ENCODE results near the gene ST14.
"Not testable (repeated sequence)": the region's sequence is repeated elsewhere in the genome, so short reads cannot be mapped to it uniquely, and the experiment has no call there.

The ST14 gene

DNA sequence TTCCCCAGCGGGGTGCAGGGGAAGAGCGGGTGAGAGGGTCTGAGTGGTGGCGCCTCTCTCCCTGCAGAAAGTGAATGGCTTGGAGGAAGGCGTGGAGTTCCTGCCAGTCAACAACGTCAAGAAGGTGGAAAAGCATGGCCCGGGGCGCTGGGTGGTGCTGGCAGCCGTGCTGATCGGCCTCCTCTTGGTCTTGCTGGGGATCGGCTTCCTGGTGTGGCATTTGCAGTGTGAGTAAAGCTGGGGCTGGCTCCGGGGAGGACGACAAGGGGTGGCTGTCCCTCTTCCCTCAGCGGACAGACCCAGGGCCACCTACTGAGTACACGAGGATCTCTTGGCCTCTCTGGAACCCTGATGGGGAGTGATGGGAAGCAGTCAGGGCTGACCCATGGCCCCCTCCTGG lies 28.5 kb downstream of the ST14 start:
- DNase-seq (ENCODE audit: low read depth in 1 of 2, low spot score in 1 of 2) = no peak

GRCh38 chr11:130188585-130189347 lies 29.2 kb downstream of the ST14 start:
- no peak for DNase-seq (ENCODE audit: low read depth in 1 of 2, low spot score in 1 of 2)

DNA sequence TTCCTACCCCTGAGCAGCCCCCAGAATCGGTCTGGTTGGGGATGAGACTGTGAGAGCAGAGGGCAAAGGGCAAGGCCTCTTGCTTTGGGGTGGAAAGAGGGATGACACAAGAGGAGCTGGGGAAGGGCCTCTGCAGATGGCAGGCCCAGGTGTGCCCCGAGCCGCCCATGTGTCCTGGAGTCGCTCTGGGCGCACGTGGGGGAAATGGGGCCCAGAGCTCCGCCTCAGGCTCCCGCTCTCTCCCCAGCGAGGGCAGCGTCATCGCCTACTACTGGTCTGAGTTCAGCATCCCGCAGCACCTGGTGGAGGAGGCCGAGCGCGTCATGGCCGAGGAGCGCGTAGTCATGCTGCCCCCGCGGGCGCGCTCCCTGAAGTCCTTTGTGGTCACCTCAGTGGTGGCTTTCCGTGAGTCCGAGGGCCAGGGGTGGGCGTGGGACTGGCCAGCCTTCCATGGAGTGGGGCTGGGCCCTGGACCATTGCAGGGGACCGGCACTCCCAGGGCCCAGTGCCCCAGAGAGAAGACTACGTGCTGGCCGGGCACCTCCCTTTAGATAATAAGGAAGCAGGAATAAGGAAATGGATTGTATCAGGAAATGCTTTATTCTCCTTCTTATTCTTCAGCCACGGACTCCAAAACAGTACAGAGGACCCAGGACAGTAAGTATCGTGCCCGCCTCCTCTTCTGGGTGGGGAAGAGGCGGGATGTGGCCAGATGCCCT lies 30.1 kb downstream of the ST14 start:
- DNase-seq (ENCODE audit: low read depth in 1 of 2, low spot score in 1 of 2) = no peak

GRCh38 chr11:130190371-130190881 lies 30.8 kb downstream of the ST14 start:
- no peak for DNase-seq (ENCODE audit: low read depth in 1 of 2, low spot score in 1 of 2)

DNA sequence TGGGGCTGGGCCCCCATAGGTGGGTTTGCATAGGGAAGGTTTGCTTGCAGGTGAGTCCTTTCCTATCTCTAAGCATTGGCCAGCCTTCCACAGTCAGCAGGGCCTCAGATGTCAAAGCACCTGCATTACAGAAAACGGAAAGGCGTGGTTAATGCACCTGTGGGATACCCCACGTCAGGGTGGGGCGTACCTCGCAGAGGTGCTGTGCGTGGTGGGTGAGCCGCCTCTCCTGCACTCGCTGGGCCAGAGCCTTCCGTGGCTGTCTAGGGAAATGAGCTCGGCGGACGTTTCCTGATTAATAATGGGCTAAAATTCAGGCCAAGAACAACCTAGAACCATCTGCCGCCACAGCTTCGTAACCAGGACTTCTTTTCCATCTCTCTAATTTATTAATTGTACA lies 32.3 kb downstream of the ST14 start:
- DNase-seq (ENCODE audit: low read depth in 1 of 2, low spot score in 1 of 2) = no peak

DNA sequence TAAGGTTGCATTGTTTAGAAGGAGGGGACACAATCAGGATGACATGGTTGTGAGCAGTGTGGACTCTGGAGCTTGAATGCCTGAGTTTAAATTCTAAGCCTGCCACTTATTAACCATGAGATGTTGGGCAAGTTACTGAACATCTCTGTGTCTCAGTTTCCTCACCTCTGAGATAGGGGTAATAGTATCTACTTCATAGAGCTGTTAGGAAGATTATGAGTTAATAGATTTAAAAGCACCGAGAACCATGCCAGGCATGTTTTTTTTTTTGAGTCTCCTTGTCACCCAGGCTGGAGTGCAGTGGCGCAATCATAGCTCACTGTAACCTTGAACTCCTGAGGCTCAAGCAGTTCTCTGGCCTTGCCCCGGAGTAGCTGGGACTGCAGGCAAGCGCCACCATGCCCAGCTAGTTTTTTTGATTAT lies 33.3 kb downstream of the ST14 start:
- no peak for DNase-seq (ENCODE audit: low read depth in 1 of 2, low spot score in 1 of 2)

DNA sequence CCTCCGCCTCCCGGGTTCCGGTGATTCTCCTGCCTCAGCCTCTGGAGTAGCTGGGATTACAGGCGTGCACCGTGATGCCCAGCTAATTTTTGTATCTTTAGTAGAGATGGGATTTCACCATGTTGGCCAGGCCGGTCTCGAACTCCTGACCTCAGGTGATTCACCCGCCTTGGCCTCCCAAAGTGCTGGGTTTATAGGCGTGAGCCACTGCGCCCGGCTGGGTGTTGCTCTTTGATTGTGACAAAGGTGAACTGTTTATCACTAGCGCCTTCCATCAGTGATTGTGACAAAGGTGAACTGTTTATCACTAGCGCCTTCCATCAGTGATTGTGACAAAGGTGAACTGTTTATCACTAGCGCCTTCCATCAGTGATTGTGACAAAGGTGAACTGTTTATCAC lies 34.0 kb downstream of the ST14 start:
- not testable (repeated sequence) for DNase-seq (ENCODE audit: low read depth in 1 of 2, low spot score in 1 of 2)

DNA sequence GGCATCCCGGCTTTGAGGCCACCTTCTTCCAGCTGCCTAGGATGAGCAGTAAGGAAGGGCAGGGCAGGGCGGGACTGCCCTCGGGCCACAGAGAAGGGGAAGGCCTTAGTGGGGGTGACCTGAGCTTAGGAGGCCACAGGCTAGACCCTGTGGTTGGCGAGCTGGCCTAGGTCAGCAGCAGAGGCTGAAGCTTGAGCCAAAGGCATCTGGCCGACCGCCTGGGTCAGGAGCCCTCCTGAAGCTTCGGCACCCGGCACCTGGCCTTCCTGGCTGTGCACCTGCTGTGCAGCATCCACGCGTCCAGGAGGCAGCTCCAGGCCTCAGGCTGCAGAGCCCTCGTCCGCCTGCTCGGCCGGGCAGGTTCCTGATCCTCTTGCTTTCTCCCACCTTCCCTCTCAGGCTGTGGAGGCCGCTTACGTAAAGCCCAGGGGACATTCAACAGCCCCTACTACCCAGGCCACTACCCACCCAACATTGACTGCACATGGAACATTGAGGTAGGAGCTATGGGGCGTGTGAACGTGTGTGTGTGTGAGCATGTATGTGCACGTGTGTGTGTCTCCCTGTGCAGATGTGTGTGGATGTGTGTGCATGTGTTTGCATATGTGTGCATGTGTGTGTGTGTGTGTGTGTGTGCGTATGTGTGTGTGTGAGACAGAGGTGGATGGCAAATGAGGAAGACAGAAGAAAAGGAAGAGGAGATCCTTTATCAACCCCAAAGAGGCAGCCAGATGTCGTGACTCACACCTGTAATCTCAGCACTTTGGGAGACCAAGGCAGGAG lies 34.9 kb downstream of the ST14 start:
- no peak for DNase-seq (ENCODE audit: low read depth in 1 of 2, low spot score in 1 of 2)

DNA sequence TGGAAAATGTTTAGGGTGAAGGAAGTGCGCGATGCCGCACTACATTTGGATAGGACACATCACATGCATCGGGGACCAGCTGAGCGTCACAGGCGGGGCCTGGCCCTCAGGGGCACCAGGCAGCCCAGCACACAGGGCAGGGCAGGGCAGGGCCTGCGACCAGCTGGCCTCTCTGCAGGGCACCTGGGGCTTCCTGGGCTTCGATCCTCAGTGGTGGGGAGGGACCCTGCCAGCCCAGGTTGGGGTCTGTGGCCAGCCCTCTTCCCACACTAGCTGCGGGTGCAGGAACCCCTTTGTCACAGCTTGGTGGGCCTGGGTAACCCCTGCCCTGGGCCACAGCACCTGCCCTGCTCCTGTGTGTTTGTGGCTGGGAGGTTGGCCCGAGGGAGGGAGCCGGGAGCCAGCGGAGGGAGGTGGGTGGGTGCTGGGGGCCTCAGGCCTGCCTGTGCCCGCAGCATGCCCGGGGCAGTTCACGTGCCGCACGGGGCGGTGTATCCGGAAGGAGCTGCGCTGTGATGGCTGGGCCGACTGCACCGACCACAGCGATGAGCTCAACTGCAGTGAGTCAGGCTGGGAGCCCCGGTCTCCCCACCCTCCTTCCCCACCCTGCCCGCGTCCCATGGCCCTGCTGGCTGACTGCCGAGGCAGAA lies 37.9 kb downstream of the ST14 start:
- DNase-seq (ENCODE audit: low read depth in 1 of 2, low spot score in 1 of 2) = no peak

GRCh38 chr11:130198292-130198691 lies 38.7 kb downstream of the ST14 start:
- no peak for DNase-seq (ENCODE audit: low read depth in 1 of 2, low spot score in 1 of 2)

DNA sequence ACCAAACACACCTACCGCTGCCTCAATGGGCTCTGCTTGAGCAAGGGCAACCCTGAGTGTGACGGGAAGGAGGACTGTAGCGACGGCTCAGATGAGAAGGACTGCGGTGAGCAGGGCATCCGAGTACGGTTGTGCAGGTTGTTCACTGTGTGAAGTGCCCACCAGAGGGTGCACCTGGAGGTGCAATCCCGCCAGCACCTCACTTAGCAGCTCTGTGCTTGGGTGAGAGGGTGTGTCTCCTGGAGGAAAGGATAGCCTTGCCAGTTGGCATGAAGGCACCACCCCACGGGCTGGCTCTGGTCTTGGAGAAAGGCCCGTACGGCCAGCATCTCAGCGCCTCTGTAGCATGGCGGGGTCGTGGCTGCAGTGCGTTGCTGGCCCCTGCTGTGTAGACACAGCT lies 39.4 kb downstream of the ST14 start:
- no peak for DNase-seq (ENCODE audit: low read depth in 1 of 2, low spot score in 1 of 2)

DNA sequence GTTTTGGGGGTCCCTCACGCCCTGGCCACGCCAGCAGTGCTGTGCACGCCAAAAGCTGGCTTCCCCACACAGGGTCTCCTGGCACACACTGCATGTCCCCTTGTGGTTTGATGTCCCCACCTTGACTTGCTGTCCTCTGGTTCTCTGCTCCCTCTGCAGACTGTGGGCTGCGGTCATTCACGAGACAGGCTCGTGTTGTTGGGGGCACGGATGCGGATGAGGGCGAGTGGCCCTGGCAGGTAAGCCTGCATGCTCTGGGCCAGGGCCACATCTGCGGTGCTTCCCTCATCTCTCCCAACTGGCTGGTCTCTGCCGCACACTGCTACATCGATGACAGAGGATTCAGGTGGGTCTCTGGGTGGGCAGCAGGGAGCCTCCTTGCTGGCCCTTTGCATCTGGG lies 40.2 kb downstream of the ST14 start:
- DNase-seq (ENCODE audit: low read depth in 1 of 2, low spot score in 1 of 2) = no peak

DNA sequence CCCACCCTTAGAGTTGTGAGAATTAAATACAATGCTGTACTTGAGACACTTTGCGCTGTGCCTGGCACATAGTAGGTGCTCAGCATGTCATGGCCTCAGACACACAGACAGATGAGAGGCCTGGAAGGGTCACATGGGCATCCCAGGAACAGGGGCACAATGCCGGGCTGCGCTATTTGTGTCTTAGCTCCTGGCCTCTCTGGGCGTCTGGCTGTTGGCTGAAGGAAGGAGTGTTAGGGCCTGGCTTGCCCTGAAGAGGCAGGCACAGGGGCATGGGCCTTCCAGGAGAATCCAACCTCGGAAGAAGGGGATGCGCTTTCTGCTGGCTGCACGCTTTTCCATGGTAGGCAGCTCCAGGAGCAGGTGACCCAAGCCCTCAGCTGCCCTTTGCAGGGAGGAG lies 41.4 kb downstream of the ST14 start:
- no peak for DNase-seq (ENCODE audit: low read depth in 1 of 2, low spot score in 1 of 2)

DNA sequence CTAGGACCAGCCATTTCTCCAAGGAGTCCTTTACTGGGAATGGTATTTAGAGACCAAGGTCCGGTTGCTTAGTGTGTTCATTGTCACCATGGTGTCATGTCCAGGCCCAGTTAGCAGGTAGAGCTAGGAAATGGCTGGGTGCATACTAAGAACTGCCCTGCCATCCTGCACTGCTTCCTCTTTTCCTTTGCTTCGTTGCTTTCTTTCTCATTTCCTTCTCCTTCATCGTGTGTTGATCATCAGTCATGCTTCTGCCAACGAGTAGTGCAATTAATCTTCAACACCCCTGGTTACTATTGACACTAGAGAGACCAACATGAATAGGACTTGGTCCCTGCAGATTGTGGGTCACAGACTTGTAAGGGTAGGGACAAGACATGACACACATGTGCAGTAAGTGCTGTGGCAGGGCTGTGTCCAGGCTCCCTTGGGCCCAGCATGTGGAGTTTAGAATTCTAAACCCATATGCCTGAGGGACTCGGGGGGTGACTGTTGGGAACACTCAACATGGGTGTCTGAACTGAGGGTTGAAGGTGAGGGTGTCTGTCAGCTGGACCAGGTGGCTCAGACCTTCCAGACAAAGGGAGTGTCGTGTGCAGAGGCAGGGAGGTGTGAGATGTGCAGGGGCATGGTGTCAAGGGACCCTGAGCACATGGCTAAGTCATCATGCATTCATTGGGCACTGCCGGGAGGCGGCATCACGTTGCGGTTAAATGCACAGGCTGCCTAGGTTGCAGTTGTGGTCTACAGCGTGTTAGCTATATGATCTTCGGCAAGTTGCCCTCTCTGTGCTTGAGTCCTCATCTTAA lies 42.6 kb downstream of the ST14 start:
- DNase-seq (ENCODE audit: low read depth in 1 of 2, low spot score in 1 of 2) = no peak

DNA sequence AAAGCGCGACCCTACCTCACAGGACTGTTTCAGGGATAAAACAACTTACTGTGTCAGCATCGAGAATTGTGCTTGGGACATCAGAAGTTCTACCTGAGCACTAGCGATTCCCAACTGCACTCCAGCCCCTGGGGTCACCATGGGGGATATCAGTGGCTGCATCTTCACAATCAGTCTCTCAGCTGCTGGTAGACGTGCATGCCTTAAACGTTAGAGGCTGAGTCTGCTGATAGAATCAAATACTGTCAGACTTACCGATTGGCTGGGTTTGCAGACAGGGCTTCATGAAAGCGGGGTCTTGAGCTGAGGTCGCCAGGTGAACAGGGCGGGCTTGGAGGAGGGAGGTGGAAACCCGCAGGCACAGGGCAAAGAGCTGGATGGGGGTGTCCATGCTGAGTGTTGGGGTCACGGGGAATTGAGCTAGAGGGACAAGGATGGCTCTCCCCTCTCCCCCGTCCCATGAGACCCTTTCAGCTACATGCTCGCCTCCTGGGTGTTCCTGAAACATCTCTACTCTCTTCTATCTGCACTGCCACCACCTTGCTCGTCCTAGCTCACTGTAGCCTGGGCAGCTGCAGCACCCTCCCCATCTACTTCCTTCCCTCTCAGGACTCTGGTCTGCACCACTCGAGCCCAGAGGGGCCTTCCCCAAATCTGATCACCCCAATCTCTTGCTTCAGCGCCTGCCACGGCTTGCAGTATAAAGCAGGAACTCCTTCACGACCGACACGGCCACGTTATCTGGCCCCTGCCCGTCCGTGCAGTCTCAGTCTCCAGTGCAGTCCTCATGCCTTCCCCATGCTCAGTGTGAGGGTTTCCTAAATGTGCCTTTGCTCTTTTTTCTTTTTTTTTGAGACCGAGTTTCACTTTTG lies 43.5 kb downstream of the ST14 start:
- no peak for DNase-seq (ENCODE audit: low read depth in 1 of 2, low spot score in 1 of 2)

- no peak for DNase-seq (ENCODE audit: low read depth in 1 of 2, low spot score in 1 of 2)
Measured at GRCh38 chr11:130203766-130204702, 44.5 kb downstream of the ST14 start.

DNA sequence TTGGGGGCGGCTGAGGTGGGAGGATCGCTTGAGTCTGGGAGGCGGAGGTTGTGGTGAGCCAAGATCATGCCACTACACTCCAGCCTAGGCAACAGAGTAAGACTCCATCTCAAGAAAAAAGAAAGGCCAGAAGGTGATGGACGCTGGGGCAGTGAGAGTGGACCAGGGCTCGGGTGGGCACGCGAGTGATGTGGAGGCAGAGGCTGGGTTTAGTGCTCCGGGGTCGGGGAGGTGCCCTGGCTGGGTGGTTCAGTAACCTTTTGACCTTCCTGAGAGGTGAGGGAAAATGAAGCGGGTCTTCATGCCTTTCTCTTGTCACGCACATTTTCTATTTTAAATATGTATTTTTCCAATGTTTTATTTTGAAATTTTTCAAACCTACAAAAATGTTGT lies 45.1 kb downstream of the ST14 start:
- no peak for DNase-seq (ENCODE audit: low read depth in 1 of 2, low spot score in 1 of 2)

DNA sequence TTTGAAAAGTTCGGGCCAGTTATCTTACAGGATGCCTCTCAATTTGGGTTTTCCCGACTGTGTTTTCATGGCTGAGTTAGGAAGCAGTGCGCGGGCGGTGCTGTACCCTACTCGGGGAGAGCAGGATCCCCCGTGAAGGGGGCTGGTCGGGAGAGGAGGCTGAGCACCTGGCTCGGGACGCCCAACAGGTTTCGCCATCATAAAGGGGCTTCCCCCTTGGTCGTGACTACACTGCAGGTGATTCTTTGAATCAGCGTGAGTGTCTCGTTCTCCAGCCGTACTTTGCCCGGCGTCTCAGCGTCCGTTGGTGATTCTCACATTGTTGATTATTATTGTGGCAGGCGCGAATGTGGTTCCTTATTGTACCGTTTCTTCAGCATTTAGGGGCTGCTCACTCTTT lies 46.6 kb downstream of the ST14 start:
- no peak for DNase-seq (ENCODE audit: low read depth in 1 of 2, low spot score in 1 of 2)
